K562 (cell line): Measurements from ENCODE around the gene ST7. TPM values are rescaled to one million over a fixed set of nuclear protein-coding genes. Genes with fewer than 3 reads are reported as not detected.
A peak's percentile ranks its signal among the peaks of the same experiment; 100 is the strongest.

Source experiments
- ARID4B ChIP-seq: sonication (generic); formaldehyde crosslinking; IDR thresholded peaks from 2 replicates; pipeline ENCODE4 v1.8.0; 2022; ENCODE audit warnings: mild to moderate bottlenecking, missing genetic modification reagents
- HINFP ChIP-seq: fragments of 450-650 bp; conservative IDR thresholded peaks from 2 replicates; pipeline ENCODE4 v1.6.1; 2016; ENCODE audit warnings: missing genetic modification characterization, low read depth, mild to moderate bottlenecking, control low read depth, missing compliant biosample characterization
- HNRNPUL1 ChIP-seq: fragments of 200-400 bp; formaldehyde crosslinking; IDR thresholded peaks from 2 replicates; pipeline ENCODE4 v1.6.1; 2017; ENCODE audit warnings: low read length
- KLF16 ChIP-seq: IDR thresholded peaks from 2 replicates; pipeline ENCODE4 v1.6.1; 2016; ENCODE audit warnings: antibody characterized with exemption
- MEF2D ChIP-seq: conservative IDR thresholded peaks from 2 replicates; pipeline ENCODE4 v1.6.1; 2016; ENCODE audit warnings: low read depth, missing genetic modification characterization, missing compliant biosample characterization
- PHB ChIP-seq: fragments of 250-450 bp; sonication (Bioruptor Pico); IDR thresholded peaks from 2 replicates; pipeline ENCODE4 v1.5.0; 2021
- SIN3A ChIP-seq, 2 experiments: fragments of 150-350 bp in 1 of 2; IDR thresholded peaks; 2 replicates each; pipeline ENCODE4 v1.6.1; 2011 to 2016; ENCODE audit warnings: borderline replicate concordance in 2 of 2, low read depth in 2 of 2, low read length in 2 of 2, mild to moderate bottlenecking in 2 of 2, moderate library complexity in 2 of 2; ENCODE audit not compliant: control insufficient read depth in 1 of 2
- SMC3 ChIP-seq: conservative IDR thresholded peaks from 2 replicates; pipeline ENCODE4 v1.6.1; 2011; ENCODE audit warnings: low read depth, low read length, improper control_type of control experiment; ENCODE audit not compliant: insufficient read depth
- ZNF174 ChIP-seq: fragments of 250-450 bp; sonication (Bioruptor Pico); IDR thresholded peaks from 2 replicates; pipeline ENCODE4 v1.4.0; 2020; ENCODE audit warnings: mild to moderate bottlenecking
- ZNF280A ChIP-seq: fragments of 450-650 bp; IDR thresholded peaks from 2 replicates; pipeline ENCODE4 v1.6.1; 2018; ENCODE audit warnings: mild to moderate bottlenecking, low read depth; ENCODE audit not compliant: partially characterized antibody
- ZNF384 ChIP-seq: IDR thresholded peaks from 2 replicates; pipeline ENCODE4 v1.6.1; 2012; ENCODE audit warnings: low read depth, low read length, improper control_type of control experiment
- ZNF518B ChIP-seq: fragments of 250-450 bp; sonication (Bioruptor Pico); IDR thresholded peaks from 2 replicates; pipeline ENCODE4 v1.5.0; 2021; ENCODE audit warnings: mild to moderate bottlenecking, moderate library complexity
- ZNF586 ChIP-seq: fragments of 450-650 bp; formaldehyde crosslinking; conservative IDR thresholded peaks from 2 replicates; pipeline ENCODE4 v1.4.0; 2020; ENCODE audit warnings: mild to moderate bottlenecking, moderate library complexity
- polyA plus RNA-seq, 8 experiments: library from polyadenylated mRNA; depleted of rRNA in 4 of 8; stranded (reverse) in 5 of 8; unstranded in 3 of 8; fragments of >200 nt; fragmentation: Nextera tagmentation in 2 of 8; fragmentation: Illumina TruSeq in 1 of 8; extraction: Ambion mirVana in 2 of 8; extraction: Trizol in 1 of 8; gene quantifications; 2 replicates each; pipeline versions ENCODE4 v1.2.1 to v1.2.3, GENCODE V29; 2011 to 2014; ENCODE audit warnings: inconsistent platforms in 1 of 8, missing spikeins in 1 of 8
- total RNA-seq, 7 experiments: library from RNA; depleted of rRNA in 6 of 7; stranded (reverse); fragments of >200 nt in 6 of 7; fragmentation: Illumina TruSeq in 2 of 7; extraction: Trizol in 2 of 7; gene quantifications; 2 replicates each; pipeline versions ENCODE4 v1.2.1 to v1.2.3, GENCODE V29; 2011 to 2021; ENCODE audit warnings: low replicate concordance in 1 of 7

The ST7 gene
- total and polyA plus RNA-seq, 9 of the 15 experiments (the other 6 are each of a cell fraction or from before 2014, with no cell fraction given), result 23.9 to 56.3 (median 36.9) TPM

- TF ChIP-seq ZNF174, result no peak
- TF ChIP-seq ZNF280A, result no peak
- no peak for TF ChIP-seq HNRNPUL1
- TF ChIP-seq HINFP (tag), result peak; percentile 100
- TF ChIP-seq ZNF586 (CRISPR knock-in tag), result no peak
- TF ChIP-seq SIN3A (IDR thresholded peaks at IDR 0.05; ENCODE audit: borderline replicate concordance in 2 of 2, control insufficient read depth in 1 of 2, low read depth in 2 of 2, low read length in 2 of 2), result no peak
- peak; percentile 75 for TF ChIP-seq SMC3
- TF ChIP-seq ZNF384, result no peak
- TF ChIP-seq ARID4B (CRISPR knock-in tag), result no peak
- TF ChIP-seq ZNF518B, result no peak
- TF ChIP-seq PHB (CRISPR knock-in tag), result no peak
- no peak for TF ChIP-seq KLF16
- TF ChIP-seq MEF2D, result no peak
These were observed 259.9 kb downstream of the ST7 start (continued) for GRCh38 chr7:117212969-117213877.
